ENCODE data around the gene S1PR3. TPM values are rescaled to one million over a fixed set of nuclear protein-coding genes. Genes with fewer than 3 reads are reported as not detected.

S1PR3 gene
- total and polyA plus RNA-seq, 12 donors, result 3.6 to 61.6 (median 13.3) TPM

GRCh38 chr9:88997646-88998045 lies 6.4 kb downstream of the S1PR3 start:
- TF ChIP-seq CTCF (IDR thresholded peaks at IDR 0.05), result no peak
- no peak overlapping the region for H3K4me3 ChIP-seq
- peak overlapping the region in 6 of 10 donors; percentile 53 to 66 (median 60) for H3K27ac ChIP-seq
- H3K36me3 ChIP-seq, result peaks cover 0 to 25% (median 0%) of the 10 kb centered on the region in 9 donors
- H3K9me3 ChIP-seq, result no peaks in the 10 kb centered on the region
- intact Hi-C loops (cut with DNase I), result loop anchor here in 7 of 10 donors (2.0 to 10.0 kb wide), 10 partner anchors 49 to 343 kb away; no protein-coding TSS in a partner anchor
- 52 to 65% methylated on average over 8 of the region's 8 CpGs for WGBS, 2 donors
- ATAC-seq (no peak), DNase-seq (no peak)
- H3K27me3 ChIP-seq, result peaks cover 0 to 19% (median 4%) of the 10 kb centered on the region in 7 donors
- H3K4me1 ChIP-seq, result peaks cover 14 to 67% (median 61%) of the 10 kb centered on the region in 9 donors

- no peak overlapping the region for H3K4me3 ChIP-seq
- WGBS, 2 donors, result 13 to 17% methylated on average over 2 of the region's 2 CpGs
- peaks cover 14 to 61% (median 57%) of the 10 kb centered on the region in 9 donors for H3K4me1 ChIP-seq
- peak overlapping the region in 9 of 10 donors; percentile 8 to 66 (median 57) for H3K27ac ChIP-seq
- H3K27me3 ChIP-seq, result peaks cover 0 to 19% (median 0%) of the 10 kb centered on the region in 7 donors
- H3K36me3 ChIP-seq, result peaks cover 0 to 34% (median 0%) of the 10 kb centered on the region in 9 donors
- ATAC-seq (peak in 1 of 8 donors; percentile 6), DNase-seq (no peak)
- H3K9me3 ChIP-seq, result no peaks in the 10 kb centered on the region
- TF ChIP-seq CTCF (IDR thresholded peaks at IDR 0.05), result no peak
- intact Hi-C loops (cut with DNase I), result loop anchor here in 7 of 10 donors (2.0 to 10.0 kb wide), 10 partner anchors 50 to 344 kb away; no protein-coding TSS in a partner anchor
Observed at GRCh38 chr9:88998503-88998902, 7.2 kb downstream of the S1PR3 start.

- intact Hi-C loops (cut with DNase I), result loop anchor here in 7 of 10 donors (2.0 to 10.0 kb wide), 10 partner anchors 50 to 344 kb away; no protein-coding TSS in a partner anchor
- Histone ChIP-seq H3K36me3 (peaks cover 0 to 38% (median 0%) of the 10 kb centered on the region in 9 donors), H3K4me1 (peaks cover 14 to 59% (median 53%) of the 10 kb centered on the region in 9 donors), H3K27ac (peak overlapping the region in 9 of 10 donors; percentile 8 to 66 (median 57)), H3K9me3 (no peaks in the 10 kb centered on the region), H3K27me3 (peaks cover 0 to 16% (median 0%) of the 10 kb centered on the region in 7 donors), H3K4me3 (no peak overlapping the region)
- TF ChIP-seq CTCF (IDR thresholded peaks at IDR 0.05), result no peak
- peak; percentile 62 to 95 (median 78) for ATAC-seq
- 33 to 43% methylated on average over 9 of the region's 9 CpGs for WGBS, 2 donors
- DNase-seq, result peak; percentile 75 to 78
Observed at GRCh38 chr9:88998911-88999310, 7.6 kb downstream of the S1PR3 start.

- WGBS, 2 donors, result 57 to 61% methylated on average over 9 of the region's 9 CpGs
- Histone ChIP-seq H3K27ac (peak overlapping the region in 7 of 10 donors; percentile 15 to 75 (median 43)), H3K4me3 (no peak overlapping the region), H3K27me3 (peaks cover 0 to 8% (median 0%) of the 10 kb centered on the region in 7 donors), H3K4me1 (peaks cover 12 to 53% (median 40%) of the 10 kb centered on the region in 9 donors), H3K36me3 (peaks cover 0 to 52% (median 0%) of the 10 kb centered on the region in 9 donors), H3K9me3 (no peaks in the 10 kb centered on the region)
- DNase-seq (no peak), ATAC-seq (peak in 2 of 8 donors; percentile 10 to 17)
- intact Hi-C loops (cut with DNase I), result loop anchor here in 8 of 10 donors (2.0 to 10.0 kb wide), 10 partner anchors 126 to 408 kb away; no protein-coding TSS in a partner anchor
- no peak for TF ChIP-seq CTCF (IDR thresholded peaks at IDR 0.05)
Observed at GRCh38 chr9:89000371-89000781, 9.1 kb downstream of the S1PR3 start.
